NCI-H187 (cell line): ENCODE measurements around the gene CAT.

Experiments used
- DNase-seq, 2 experiments: peaks; one replicate each; lab custom pipeline; 2025; lab: John Stamatoyannopoulos, UW

The CAT gene

GRCh38 chr11:34425360-34425759 is 13.4 kb upstream of the CAT start:
- DNase-seq = no peak

GRCh38 chr11:34425867-34426266 is 12.9 kb upstream of the CAT start:
- no peak for DNase-seq

GRCh38 chr11:34426766-34427185 is 12.0 kb upstream of the CAT start:
- DNase-seq = no peak

- no peak for DNase-seq
Measured at GRCh38 chr11:34427186-34427805, 11.4 kb upstream of the CAT start.

- DNase-seq = no peak
Measured at GRCh38 chr11:34431979-34432378, 6.8 kb upstream of the CAT start.

- DNase-seq = no peak
Measured at GRCh38 chr11:34432822-34433221, 5.9 kb upstream of the CAT start.

GRCh38 chr11:34433899-34434298 is 4.8 kb upstream of the CAT start:
- no peak for DNase-seq

GRCh38 chr11:34437224-34438125 is 1.3 kb upstream of the CAT start:
- no peak for DNase-seq

GRCh38 chr11:34439610-34440198 is 970 bp downstream of the CAT start:
- DNase-seq = no peak

- no peak for DNase-seq
Measured at GRCh38 chr11:34441814-34442213, 3.1 kb downstream of the CAT start.

- no peak for DNase-seq
Measured at GRCh38 chr11:34443136-34443535, 4.4 kb downstream of the CAT start.

- DNase-seq = no peak
Measured at GRCh38 chr11:34444428-34444827, 5.7 kb downstream of the CAT start.

GRCh38 chr11:34445956-34446355 is 7.2 kb downstream of the CAT start:
- no peak for DNase-seq

- DNase-seq = no peak
Measured at GRCh38 chr11:34446386-34446785, 7.7 kb downstream of the CAT start.

- DNase-seq = no peak
Measured at GRCh38 chr11:34447044-34447443, 8.3 kb downstream of the CAT start.

- DNase-seq = no peak
Measured at GRCh38 chr11:34448223-34448994, 9.7 kb downstream of the CAT start.

GRCh38 chr11:34449013-34449412 is 10.3 kb downstream of the CAT start:
- DNase-seq = no peak

- DNase-seq = no peak
Measured at GRCh38 chr11:34451053-34451452, 12.3 kb downstream of the CAT start.

GRCh38 chr11:34454308-34455032 is 15.7 kb downstream of the CAT start:
- DNase-seq = no peak

- no peak for DNase-seq
Measured at GRCh38 chr11:34457607-34458006, 18.9 kb downstream of the CAT start.

GRCh38 chr11:34458525-34458924 is 19.8 kb downstream of the CAT start:
- DNase-seq = no peak
